GM19328 (cell line): ENCODE results near the gene ITGA2B.
"Not testable (repeated sequence)": the region's sequence is repeated elsewhere in the genome, so short reads cannot be mapped to it uniquely, and the experiment has no call there.

Experiments used
- ATAC-seq: cut with Tn5 transposase; IDR thresholded peaks from one replicate; pipeline ENCODE4 v1.9.1; 2021; ENCODE audit warnings: mild to moderate bottlenecking, moderate library complexity; ENCODE audit not compliant: unreplicated experiment

ITGA2B gene

DNA sequence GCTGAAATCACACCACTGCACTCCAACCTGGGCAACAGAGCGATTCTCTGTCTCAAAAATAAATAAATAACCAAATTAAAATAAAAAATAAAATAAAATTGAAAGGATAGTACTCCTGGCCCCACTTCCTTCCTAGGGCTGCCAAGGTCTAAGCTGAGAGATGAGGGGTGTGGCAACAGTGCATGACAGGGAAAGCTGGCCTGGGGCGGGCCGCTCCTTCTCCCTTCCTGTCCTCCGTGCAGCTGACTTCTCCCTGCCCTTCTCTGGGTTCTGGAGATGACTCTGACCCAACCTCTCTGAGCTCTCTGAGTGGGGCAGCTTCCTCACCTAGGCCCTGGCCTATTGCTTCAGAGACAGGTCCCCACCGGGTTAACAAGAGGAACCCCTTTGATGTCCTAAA is 56.1 kb downstream of the ITGA2B start:
- no peak for ATAC-seq

DNA sequence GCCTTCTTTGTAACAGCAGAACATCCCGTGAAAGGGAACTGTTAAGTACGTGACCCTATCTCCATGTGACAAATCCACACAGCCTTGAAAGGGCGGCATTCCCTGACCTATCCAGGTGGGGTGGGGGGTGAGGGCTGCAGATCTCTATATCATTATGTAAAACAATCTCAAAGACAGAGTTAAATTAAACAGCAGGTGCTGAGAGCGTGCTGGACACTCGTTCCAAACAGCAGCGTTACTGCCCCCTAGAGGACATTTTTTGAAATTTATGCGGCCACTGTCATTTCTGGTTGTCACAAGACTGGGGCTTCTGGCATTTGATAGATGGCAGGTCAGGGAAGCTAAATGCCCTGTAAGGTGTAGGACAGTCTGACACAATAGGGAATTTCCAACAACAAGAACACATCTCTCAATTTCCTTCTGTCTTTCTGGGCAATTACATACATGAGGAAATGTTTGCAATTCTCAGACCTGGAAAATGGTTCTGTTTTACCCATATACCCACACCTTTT is 58.1 kb downstream of the ITGA2B start:
- ATAC-seq: no peak

DNA sequence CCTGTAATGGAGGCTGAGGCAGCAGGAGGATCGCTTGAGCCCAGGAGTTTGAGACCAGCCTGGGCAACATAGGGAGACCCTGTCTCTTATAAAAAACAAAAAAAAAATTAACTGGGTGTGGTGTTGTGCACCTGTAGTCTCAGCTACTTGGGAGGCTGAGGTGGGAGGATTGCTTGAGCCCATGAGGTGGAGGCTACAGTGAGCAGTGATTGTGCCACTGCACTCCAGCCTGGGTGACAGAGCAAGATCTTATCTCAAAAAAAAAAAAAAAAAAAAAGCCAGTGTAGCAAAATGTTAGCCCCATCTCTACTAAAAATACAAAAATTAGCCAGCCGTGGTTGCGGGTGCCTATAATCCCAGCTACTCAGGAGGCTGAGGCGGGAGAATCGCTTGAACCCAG is 59.2 kb downstream of the ITGA2B start:
- not testable (repeated sequence) for ATAC-seq

DNA sequence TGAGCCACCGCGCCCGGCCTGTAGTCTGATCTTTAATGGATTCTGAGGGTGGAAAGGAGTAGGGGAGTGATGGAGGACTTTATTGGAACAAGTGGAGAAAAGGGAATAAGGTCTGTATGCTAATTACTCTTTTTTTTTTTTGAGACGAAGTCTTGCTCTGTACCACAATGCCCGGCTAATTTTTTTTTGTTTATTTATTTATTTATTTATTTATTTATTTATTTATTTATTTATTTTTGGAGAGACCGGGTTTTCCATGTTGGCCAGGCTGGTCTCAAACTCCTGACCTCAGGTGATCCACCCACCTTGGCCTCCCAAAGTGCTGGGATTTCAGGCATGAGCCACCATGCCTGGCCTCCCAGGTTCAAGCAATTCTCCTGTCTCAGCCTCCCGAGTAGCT is 59.9 kb downstream of the ITGA2B start:
- not testable (repeated sequence) for ATAC-seq

DNA sequence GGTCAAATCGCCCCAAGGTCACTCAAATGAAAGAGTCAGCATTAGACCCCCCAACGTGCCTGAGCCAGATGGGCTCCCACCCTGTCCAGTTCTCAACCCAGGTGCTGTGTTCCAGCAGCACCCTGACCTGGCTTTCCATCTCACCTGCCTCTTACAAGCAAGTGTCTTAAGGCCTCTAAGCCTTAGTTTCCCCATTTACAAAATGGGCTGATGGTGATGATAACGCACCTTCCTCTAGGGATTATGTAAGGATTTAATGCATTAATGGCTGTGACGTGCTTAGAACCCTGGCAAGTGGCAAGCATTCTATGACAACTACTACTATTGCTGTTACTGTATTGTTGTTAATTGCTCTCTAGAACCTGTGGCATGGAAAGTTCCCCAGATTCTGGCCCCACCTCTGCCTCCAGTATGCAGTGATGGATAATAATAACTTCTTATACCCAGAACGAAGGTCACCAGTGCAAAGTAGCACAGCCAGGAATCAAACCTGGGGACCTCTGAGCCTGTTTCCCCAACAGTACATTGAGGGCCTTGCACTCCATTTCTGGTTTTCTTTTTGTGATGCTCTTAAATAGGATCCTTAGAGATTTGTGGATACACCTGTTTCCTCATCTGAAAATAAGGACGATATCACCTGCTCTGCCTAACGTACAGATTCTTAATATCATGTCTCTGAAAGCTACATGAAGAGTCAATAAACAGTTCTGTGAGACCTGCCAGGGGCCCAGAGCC is 61.6 kb downstream of the ITGA2B start:
- ATAC-seq: no peak

DNA sequence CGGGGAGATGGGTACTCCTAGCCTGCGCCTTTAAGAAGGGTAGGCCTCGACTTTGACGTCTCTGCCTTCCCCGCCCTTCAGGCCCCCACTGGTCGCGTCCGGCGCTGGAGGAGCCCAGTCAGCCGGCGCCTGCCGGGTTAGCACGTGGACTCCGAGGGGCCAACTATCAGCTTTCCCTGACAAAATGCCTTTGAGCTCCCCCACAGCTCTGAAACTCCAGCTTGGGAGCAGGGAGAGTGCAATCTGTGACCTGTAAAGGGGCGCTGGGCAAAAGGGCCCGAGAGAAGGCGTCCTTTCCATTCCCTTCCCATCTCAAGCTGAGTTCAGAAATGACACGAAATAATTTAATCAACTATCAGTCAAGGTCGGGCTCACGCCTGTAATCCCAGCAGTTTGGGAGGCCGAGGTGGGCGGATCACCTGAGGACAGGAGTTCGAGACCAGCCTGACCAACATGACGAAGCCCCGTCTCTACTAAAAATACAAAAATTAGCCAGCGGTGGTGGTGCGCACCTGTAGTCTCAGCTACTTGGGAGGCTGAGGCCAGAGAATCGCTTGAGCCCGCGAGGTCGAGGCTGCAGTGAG is 62.5 kb downstream of the ITGA2B start:
- ATAC-seq: peak; percentile 45

DNA sequence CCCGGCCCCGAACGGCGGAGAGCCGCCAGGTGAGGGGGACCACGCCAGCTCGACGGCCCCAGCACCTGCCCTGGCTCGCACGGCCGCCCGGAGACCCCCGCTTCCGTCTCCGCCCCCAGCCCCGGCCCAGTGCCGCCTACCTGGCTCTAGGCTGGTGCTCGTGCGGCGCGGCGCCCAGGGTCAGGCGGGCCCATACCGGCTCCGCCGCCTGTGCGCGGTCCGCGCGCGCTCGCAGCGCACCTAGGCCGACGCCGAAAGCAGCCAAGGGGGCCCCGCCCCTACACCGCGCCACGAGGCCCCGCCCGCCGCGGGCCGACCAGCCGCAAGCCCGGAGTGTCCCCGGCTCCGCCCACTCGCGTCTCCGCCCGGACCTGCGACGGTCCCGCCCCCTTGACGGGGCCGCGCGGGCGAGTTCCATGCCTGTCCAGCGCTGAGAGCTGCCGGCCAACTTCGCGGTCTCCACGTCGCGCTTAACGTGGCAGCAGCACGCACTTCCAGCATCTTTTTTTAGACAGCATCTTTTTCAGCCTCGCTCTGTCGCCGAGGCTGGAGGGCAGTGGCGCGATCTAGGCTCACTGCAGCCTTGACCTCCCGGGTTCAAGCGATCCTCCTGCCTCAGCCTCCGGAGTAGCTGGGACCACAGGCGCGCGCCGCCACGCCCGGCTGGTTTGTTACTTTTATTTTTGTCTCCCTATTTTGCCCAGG is 64.7 kb downstream of the ITGA2B start, which contains the start of gene SLC25A39:
Gene SLC25A39, minus strand, starts transcription at position 253 of the 705 bp plus-strand sequence. CDS start 1,261 bp downstream, outside the sequence.
- ATAC-seq: peak; percentile 66

DNA sequence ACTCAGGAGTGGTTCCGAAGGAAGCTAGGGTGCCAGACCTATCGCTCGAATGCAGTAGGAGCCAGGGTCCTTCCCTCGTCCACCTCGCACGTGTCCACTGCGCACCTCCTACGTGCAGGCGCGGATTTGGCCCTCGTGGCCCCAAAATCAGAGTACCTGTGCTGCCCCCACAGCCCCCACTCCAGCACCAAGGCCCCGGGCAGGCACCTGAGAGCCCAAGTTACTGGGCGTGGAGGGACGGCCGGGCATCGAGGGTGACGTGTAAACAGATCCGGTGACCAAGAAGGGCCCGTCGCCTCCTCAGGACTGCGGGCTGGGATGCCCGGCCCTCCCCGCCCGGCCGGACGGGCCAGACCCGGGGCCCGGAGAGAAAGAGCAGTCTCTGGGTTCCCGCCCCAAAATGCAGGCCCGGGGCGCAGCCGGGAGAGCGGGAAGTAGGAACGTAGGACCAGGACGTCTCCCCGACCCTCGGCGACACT is 65.3 kb downstream of the ITGA2B start:
- no peak for ATAC-seq

DNA sequence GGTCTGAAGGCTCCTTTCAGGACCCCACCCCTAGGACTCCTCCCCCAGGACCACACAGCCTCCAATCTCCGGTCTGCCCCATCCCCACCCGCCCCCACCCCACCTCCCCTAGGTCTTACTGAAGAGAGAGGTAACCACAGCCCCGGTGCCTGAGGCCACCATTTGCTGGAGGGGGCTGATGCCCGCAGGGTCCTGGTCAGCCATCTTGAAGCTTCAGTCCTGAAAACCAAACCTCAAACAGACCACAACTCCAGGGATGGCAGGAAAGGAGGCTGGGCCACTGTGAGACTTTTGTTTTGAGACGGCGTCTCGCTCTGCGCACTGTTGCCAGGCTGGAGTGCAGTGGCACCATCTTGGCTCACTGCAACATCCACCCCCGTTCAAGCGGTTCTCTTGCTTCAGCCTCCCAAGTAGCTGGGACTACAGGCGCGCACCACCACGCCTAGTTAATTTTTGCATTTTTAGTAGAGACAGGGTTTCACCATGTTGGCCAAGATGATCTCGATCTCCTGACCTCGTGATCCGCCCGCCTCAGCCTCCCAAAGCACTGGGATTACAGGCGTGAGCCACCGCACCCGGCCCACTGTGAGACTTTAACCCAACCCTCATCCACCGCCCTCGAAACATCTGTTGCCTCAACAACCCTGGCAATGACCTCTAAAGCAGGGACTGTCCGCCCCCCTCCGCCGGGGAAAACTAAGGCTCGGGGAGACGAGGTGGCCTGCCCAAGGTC is 65.9 kb downstream of the ITGA2B start:
- no peak for ATAC-seq

DNA sequence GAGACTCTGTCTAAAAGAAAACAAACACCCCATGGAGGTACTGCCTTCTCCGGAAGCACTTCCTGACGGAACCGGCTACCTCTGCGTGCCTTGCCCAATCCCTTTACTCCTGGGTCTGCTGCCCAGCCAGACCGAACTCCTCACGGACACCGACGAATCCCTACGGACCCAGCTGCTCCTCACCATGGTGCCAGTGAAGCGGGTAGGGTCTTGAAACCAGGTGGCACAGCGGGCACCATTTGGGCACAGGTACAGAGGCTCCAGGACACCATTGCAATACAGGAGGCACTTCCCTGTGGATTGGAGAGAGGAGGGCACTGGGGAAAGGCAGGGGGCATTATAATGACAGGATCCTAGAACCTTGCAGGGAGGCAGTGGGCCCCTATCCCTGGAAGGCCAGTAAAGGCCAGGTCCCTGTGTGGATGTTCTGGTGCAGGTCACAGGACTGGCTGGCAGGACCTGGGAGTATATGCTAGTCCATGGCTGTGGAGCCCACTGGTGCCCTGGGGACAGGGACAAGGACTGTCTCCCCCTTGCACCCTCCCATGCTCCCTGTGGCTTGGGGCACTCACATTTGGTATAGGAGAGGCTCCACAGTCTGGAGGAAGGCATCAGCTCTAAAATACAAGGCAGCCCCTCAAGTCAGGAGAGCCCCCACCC is 67.1 kb downstream of the ITGA2B start:
- ATAC-seq: no peak
